ENCODE measurements around the gene TNS3. TPM values are rescaled to one million over a fixed set of nuclear protein-coding genes. Genes with fewer than 3 reads are reported as not detected.

Gene TNS3
- total RNA-seq, 1 experiment from 2014 or later: 9.5 TPM

DNA sequence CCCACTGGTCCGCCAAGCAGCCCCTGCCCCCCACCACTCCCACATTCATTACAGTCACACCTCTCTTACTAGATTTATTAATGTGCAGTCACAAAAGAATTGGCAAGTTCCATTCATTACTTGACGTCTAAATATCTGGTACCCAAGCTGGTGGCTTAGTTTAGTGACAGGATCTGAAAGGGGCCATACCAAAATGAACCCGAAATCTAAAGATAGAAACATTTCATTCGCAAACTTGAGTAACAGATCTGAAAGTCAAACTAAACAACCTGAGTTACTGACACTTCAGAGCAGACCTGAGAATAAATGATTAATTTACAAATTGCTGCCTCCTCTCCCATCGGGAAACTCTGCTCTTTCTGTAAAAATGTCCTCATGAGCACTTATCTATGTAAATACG lies 53.4 kb downstream of the TNS3 start:
- no peak overlapping the region for H4K8ac ChIP-seq (replicated peaks; ENCODE audit: insufficient read length, low read depth, low read length)
- no peak overlapping the region for H3K4me3 Mint-ChIP-seq
- no peaks in the 10 kb centered on the region for H3K23me2 ChIP-seq (ENCODE audit: insufficient read length, low read depth, low read length, poor library complexity, severe bottlenecking)
- H4K5ac ChIP-seq (ENCODE audit: insufficient read length, low read depth, low read length): no peak overlapping the region
- WGBS (ENCODE audit: extremely low coverage, insufficient read length, low lambda C conversion rate): no CpG with 5 or more reads among the region's 6 CpGs
- H3K27me3 ChIP-seq (ENCODE audit: insufficient read depth, low read length): no peaks in the 10 kb centered on the region
- H3K56ac ChIP-seq (ENCODE audit: insufficient read length, low read depth, low read length): no peak overlapping the region
- no peak overlapping the region for H3K9ac ChIP-seq (ENCODE audit: extremely low read depth, insufficient read length, low read length)
- H2BK15ac ChIP-seq (ENCODE audit: low read depth, low read length): no peak overlapping the region
- H3K4me1 ChIP-seq (ENCODE audit: insufficient read depth, low read length): no peaks in the 10 kb centered on the region
- TF ChIP-seq, protein P1, sequence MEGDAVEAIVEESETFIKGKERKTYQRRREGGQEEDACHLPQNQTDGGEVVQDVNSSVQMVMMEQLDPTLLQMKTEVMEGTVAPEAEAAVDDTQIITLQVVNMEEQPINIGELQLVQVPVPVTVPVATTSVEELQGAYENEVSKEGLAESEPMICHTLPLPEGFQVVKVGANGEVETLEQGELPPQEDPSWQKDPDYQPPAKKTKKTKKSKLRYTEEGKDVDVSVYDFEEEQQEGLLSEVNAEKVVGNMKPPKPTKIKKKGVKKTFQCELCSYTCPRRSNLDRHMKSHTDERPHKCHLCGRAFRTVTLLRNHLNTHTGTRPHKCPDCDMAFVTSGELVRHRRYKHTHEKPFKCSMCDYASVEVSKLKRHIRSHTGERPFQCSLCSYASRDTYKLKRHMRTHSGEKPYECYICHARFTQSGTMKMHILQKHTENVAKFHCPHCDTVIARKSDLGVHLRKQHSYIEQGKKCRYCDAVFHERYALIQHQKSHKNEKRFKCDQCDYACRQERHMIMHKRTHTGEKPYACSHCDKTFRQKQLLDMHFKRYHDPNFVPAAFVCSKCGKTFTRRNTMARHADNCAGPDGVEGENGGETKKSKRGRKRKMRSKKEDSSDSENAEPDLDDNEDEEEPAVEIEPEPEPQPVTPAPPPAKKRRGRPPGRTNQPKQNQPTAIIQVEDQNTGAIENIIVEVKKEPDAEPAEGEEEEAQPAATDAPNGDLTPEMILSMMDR (conservative IDR thresholded peaks at IDR 0.05): no peak
- H4K20me1 ChIP-seq (ENCODE audit: control insufficient read depth, insufficient read depth, insufficient read length): no peaks in the 10 kb centered on the region
- no peak overlapping the region for H2AK5ac ChIP-seq (ENCODE audit: insufficient read length, low read length)
- H3K36me3 Mint-ChIP-seq (ENCODE audit: insufficient read depth in 1 of 3, low read depth in 3 of 3): peaks cover 3 to 21% (median 20%) of the 10 kb centered on the region in 3 experiments; a peak in 6 of 7 replicates
- no peaks in the 10 kb centered on the region for H3K79me2 ChIP-seq (ENCODE audit: insufficient read depth, low read length)
- no peak overlapping the region for H3K14ac ChIP-seq (ENCODE audit: insufficient read depth, low read length)
- no peak overlapping the region for H4K91ac ChIP-seq (ENCODE audit: insufficient read length, low read depth, low read length)
- DNase-seq: no peak
- H3T11ph ChIP-seq (ENCODE audit: low read length): no peak overlapping the region
- H2BK12ac ChIP-seq (ENCODE audit: insufficient read length, low read depth, low read length): no peak overlapping the region
- no peak overlapping the region for H3K23ac ChIP-seq (ENCODE audit: insufficient read length, low read depth, low read length)
- H2AFZ ChIP-seq (ENCODE audit: low read length): no peak overlapping the region
- no peaks in the 10 kb centered on the region for H3K9me3 ChIP-seq (ENCODE audit: control insufficient read depth, low read depth, low read length)
- peaks cover 4 to 6% of the 10 kb centered on the region in 2 experiments; a peak in 3 of 5 replicates for H3K9me3 Mint-ChIP-seq
- H3K18ac ChIP-seq (ENCODE audit: insufficient read length, low read depth, low read length): no peak overlapping the region
- H3K79me1 ChIP-seq (ENCODE audit: insufficient read depth, low read depth, low read length, poor library complexity, severe bottlenecking): no peaks in the 10 kb centered on the region
- H2BK20ac ChIP-seq (ENCODE audit: low read depth, low read length, poor library complexity, severe bottlenecking): no peak overlapping the region
- no peak overlapping the region for H2BK120ac ChIP-seq (ENCODE audit: low read depth, low read length, poor library complexity, severe bottlenecking)
- H3K4ac ChIP-seq (ENCODE audit: low read depth, low read length): no peak overlapping the region
- peaks cover 0 to 14% of the 10 kb centered on the region in 2 experiments; a peak in 3 of 4 replicates for H3K4me1 Mint-ChIP-seq
- peaks cover 5% of the 10 kb centered on the region for H3K27me3 Mint-ChIP-seq (ENCODE audit: low read depth)
- no peak overlapping the region for H3K4me2 ChIP-seq (ENCODE audit: insufficient read depth, insufficient read length, low read length)
- no peak overlapping the region for H2BK5ac ChIP-seq (ENCODE audit: insufficient read length, low read length)
- no peak overlapping the region; a peak in 1 of 7 replicates for H3K27ac Mint-ChIP-seq
- H3K27ac ChIP-seq (ENCODE audit: insufficient read length, low read depth, low read length): no peak overlapping the region
